CD4-positive, alpha-beta T cell treated with Interleukin-6 for 4 hours (primary cell): ENCODE data around the gene SCN3B.
"Not testable (repeated sequence)": the region's sequence is repeated elsewhere in the genome, so short reads cannot be mapped to it uniquely, and the experiment has no call there.

Source experiments
- DNase-seq: peaks from one replicate; pipeline ENCODE4 v3.0.0-alpha.2; 2020; ENCODE audit warnings: mixed read lengths

Gene SCN3B

DNA sequence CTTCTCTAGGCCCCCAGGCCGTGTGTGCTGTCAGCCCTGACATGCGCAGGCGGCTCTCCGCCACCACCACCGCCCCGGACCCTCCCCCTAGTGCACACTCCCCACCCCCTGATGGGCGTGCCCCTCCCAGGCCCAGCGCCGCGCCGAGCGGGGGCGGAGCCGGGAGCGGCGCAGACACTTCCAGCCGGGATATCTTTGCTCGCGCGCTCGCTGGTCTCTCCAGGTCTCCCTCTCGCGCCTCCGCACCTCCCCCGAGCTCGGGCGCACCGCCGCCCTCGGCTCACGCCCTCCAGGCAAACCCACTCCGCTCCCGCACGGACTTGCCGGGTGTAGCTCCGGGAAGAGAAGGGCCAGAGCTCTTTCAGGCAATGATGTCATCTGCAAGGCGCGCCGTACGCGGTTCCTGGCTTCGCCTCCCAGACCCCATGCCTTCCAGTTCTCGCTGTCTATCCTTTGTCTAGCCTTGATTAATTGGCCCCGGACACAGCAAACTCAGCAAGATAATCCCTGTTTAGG is at the start of gene SCN3B:
SCN3B (minus strand) TSS at position 59 of the 516 bp plus-strand sequence. CDS start 823 bp downstream, outside the sequence.
- peak; percentile 55 for DNase-seq

DNA sequence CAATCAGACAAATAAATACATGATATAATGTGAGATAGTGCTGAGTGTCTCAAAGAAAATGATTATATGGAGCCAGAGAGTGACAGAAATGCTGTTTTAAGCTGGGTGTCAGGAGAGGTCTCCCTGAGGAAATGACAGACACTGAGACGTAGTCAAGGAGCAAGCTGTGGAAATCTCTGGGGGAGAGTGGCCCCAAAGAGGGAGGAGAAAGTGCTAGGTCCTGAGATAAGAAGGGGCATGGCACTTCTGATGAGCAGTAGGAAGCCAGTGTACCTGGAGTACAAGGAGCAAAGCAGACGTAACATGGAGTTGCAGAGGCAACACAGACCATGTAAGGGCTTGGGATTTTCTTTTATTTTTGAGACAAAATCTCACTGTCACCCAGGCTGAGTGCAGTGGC is 48.3 kb upstream of the SCN3B start:
- DNase-seq, result no peak

DNA sequence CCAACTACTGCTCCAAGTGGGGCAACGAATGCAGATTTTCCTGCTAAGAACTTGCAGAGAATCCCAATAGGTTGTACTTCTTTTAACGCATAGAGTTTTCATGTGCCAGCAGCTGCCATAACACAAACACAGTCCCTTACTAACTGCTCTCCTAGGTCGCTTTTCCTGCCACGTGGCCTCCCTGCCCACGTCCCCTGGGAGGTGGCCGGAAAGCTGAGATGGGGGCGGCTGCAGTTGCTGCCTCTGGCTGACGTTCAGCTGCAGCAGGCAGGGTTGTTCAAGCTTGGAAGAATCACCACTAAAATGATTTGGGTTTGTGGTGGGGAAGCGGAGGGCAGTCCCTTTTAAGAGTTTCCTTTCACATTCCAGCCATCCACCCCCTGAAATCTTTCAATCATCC is 47.7 kb upstream of the SCN3B start:
- DNase-seq, result no peak

- no peak for DNase-seq
Observed at GRCh38 chr11:123700772-123701171, 46.3 kb upstream of the SCN3B start.

DNA sequence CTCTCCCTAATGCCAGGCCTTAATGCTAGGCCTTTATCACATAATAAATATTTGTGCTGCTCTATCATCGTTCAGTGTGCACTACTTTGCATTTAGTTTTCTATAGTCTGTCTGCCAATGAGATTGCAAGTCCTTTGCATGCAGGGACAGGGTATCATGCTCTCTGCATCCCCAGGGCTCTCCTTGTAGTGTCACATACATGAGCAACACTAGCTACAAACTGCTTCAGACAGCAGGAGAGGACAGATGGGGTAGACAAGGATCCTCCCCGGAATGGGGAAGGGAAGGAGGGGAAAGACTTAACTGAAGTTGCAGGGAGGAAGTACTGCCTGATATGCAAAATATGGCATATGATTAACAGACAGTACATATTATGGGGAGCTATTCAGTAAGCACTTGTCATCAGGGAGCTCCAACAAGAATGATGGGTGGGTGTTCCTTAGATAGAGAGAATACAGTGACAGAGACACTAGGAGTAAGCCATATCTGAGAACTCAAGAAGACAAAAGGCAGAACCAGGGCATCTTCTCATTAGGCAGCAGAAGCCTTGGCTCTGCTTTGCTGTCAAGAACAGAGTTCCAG is 44.2 kb upstream of the SCN3B start:
- no peak for DNase-seq

DNA sequence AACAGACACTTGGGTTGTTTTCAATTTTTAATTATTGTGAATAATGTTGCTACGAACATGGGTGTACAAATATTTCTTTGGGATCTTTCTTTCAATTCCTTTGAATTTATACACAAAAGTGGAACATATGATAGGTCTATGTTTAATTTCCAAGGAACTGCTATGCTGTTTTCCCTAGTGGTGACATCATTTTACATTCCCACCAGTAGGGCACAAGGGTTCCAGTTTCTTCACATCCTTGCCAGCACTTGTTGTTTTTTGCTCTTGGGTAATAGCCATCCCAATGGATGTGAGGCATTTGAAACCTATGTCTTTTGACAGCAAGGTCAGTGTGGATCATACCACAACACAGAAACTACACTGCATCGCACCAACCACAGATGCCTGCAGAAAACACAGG is 41.8 kb upstream of the SCN3B start:
- no peak for DNase-seq

DNA sequence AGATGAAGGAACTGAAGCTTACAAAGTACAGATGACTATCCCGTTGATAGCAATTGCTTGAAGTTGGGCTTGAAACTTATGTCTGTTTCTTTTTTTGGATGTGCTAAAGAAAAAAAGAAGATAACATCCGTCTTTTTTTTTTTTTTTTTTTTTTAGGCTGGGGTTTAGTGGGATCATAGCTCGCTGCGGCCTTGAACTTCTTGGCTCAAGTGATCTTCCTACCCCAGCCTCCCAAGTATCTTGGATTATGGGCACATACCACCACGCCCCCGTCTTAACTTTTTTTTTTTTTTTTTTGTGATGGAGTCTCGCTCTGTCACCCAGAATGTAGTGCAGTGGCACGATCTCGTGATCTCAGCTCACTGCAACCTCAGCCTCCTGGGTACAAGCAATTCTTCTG is 40.8 kb upstream of the SCN3B start:
- no peak for DNase-seq

DNA sequence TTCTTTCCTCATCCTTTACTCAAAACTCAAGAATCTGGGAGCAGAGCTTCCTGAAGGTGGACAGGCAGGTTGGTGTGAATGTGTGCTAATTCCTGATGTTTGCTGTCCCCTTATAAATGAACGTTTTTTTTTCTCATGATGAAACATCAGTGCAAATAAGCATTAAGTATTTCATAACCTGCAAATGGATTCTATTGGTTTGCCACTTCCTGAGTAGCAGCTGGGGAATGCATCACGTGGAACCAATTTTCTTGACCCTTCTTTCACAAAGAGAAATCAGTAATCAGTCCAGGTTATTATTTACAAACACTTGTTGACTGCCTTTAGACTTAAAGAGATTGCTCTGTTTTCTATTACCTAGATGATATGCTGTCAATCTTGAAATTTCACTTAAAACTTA is 40.1 kb upstream of the SCN3B start:
- DNase-seq, result no peak

DNA sequence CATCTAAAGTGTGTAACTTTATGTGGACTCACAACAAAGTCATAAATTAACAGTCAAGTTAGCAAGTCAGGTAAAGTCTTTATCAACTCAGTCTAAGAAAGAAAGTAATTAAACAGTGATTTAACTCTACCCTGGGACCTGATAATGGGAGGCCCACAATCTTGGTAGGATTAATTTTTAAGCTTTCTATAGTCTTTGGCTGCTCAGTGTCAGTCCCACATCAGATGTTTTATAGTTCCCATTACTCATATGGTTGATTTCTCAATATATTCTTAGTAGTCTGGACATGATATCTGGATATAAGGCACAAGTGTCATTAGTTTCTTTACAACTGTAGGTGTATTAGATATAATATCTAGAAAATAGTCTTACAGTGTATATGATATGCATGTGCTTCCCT is 38.5 kb upstream of the SCN3B start:
- no peak for DNase-seq

DNA sequence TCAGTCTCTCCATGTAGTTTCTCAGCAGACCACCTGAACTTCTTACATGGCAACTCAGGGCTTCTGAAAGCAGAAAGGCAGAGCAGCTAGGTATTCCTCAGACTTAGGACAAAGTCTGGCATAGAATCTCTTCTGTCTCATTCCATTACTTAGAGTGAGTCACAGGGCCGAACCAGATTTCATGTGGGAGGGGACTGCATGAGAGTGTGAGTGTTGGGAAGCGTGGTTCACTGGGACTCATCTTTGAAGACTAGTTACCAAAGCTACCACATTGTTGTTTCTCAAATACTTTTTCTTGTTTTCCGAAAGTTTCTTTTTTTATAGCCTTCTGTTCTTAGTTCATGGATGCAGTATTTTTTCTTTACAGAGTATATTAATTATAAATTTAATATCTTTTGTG is 36.1 kb upstream of the SCN3B start:
- DNase-seq, result no peak

- DNase-seq, result no peak
Observed at GRCh38 chr11:123684601-123685000, 30.2 kb upstream of the SCN3B start.

DNA sequence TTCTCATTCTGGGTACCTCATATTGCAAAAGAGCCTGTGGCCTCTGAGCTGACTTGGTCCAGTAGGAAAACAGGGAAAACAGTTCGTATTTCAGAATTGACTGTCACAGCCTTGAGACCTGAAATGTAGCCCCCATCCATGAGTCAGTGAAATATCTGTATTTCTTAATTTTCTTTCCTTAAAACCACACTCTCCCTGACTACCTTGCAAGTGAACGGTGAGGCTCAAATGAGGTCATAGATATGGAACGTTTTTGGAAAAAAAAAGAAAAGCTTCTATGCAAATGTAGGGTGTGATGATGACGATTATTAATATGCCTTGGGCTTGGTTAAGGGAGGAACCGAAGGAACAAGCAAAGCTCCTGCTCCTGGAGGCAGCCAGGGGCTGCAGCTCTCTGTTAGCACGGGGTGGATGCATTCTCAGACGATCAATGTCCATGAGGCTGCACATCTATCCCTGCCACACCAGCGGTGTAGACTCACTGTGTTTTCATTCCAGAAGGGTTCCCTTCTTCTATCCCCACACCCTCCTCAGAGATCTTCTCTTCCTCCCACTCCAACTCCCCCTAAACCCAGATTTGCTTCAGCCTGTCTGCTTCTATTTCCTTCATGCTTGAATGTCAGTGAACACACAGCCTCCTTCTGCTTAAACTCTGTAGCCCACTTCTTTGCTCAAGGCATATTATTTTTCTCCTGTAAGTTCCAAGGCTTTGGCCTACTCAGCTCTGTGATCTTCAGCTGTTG is 29.2 kb upstream of the SCN3B start:
- DNase-seq, result no peak

DNA sequence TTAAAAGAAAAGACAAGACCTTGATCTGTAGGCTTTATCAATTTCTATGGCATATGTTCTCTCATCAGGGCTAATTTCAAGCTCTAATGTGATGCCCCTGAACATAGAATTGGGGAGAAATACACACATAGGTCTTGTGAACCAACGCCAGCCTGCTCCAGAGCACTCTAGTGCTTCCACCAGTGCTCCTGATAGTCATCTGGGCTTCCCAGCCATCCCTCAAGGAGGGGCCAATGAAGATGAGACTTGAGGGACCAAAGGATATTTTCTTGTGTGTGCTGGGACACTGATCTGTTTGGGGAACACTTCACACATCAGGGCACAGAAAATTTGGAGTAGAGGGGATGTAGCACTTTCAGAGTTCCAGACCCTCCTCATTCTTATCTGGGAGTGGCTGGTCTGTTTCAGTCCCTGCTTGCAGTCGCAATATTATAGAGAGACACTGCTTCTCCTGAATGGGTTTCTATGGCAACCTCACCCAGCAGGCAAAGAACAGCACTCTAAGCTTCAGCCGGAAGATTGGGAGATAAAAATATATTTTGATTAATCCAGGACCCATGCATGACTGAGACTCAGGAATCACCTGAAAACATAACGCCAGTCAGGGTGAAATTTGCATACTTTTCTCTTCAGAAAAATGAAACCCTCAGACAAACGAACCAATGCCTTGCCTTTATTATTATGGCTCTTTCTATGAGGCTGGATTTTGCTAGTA is 28.4 kb upstream of the SCN3B start:
- no peak for DNase-seq

GRCh38 chr11:123681030-123681429 is 26.6 kb upstream of the SCN3B start:
- peak; percentile 9 for DNase-seq

- DNase-seq, result no peak
Observed at GRCh38 chr11:123678246-123678645, 23.8 kb upstream of the SCN3B start.

DNA sequence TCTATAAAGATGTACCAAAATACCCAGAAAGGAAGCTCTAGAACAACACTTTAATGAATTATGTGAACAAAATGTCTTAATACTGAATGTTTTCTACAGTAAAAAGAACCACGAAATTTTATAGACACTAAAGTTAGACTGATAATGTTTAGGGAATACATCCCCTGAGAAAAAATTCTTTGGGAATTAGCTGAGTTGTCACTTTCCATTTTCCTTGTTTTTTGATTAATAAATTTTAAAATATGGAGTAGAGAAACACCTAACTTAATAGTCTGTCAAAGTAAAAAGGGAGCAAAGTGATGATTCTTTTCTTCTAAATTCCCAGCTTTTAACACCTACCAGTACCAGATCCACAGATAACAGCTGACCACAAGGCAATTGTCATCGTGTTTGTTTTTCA is 23.1 kb upstream of the SCN3B start:
- no peak for DNase-seq

GRCh38 chr11:123674297-123674696 is 19.9 kb upstream of the SCN3B start:
- no peak for DNase-seq

DNA sequence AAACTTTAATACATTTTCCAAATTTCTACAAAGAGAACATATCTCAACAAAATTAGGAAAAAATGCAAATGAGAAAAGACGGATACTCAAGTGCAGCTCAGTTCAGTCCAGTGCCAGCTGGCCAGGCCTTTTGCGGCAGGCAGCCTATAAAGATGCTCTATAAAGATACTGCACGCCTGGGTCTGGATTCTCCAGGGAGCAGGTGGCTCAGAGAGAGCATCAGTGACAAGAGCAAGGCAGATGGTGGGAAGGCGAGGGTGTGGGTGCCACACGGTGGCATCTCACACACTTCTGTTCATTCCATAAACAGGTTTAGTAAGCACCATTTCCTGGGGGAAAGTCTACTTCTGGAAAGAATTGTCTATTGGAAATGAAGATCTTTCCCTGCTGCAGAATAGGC is 18.1 kb upstream of the SCN3B start:
- no peak for DNase-seq

DNA sequence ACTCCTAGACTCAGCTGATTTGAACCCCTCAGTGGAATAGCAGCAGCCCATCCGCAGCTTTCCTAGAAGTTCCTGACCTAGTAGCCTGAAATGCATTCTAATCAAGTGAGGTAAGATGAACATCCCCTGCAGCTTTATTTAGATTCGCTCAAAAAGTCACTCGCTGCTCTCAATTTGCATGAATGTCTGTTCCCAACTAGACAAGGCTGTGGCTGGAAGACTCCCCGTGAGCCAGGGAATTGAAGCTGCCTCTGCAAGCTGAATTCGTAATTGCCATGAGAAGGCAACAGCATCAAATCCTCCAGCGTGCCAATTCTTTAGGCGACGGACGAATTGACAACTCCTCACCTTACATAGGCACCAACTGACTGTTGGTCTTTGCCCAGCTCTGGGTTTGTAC is 17.1 kb upstream of the SCN3B start:
- DNase-seq, result no peak

- DNase-seq, result no peak
Observed at GRCh38 chr11:123670081-123670480, 15.7 kb upstream of the SCN3B start.

DNA sequence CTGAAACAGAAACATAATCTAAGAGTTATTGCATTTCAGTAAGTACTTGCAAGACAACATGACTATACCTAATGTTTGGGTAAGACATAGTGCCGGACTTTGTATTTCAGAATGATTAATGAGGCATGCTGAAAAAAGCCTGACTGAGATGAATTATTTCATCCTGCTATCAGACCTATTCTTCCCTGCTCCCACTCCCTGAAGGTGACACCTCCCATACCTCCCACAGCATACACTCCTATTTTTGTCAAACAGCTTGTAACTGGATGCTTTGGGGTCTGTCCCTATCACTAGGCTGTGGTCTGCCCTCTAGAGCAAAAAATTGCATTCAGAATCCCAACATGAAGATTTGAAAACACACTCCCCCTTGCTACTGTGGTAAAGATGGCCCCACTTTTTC is 10.9 kb upstream of the SCN3B start:
- no peak for DNase-seq

GRCh38 chr11:123659965-123660364 is 5.5 kb upstream of the SCN3B start:
- DNase-seq, result not testable (repeated sequence)

DNA sequence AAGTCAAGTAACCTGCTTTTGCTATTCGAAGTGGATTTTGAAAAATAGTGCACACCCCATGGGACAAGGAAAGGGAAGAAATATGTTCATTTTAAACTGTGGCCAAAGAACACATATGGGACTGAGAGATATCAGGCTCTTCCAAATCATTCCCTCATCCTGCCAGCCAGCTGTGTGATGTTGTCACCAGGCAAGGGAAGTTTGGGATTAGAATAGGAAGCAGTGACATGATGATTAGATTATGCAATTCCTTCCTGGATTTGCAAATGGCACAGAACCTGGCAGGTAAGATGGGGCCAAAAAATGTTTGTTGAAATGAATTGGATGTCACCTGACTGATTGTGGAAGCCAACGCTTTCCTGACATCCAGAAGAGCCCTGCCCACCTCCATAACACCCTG is 4.9 kb upstream of the SCN3B start:
- DNase-seq, result no peak
